Activated CD4-positive, CD25-positive, alpha-beta regulatory T cell treated with anti-CD3 and anti-CD28 coated beads, Interleukin-2, amount 50 U/mL, for 24 hours (primary cell): ENCODE data around the gene SLC43A3.
A peak's percentile ranks its signal among the peaks of the same experiment; 100 is the strongest.
"Not testable (repeated sequence)": the region's sequence is repeated elsewhere in the genome, so short reads cannot be mapped to it uniquely, and the experiment has no call there.

Experiments
- ATAC-seq, 2 donors: fragments of 150-1000 bp; cut with Tn5 transposase; one replicate each; pipeline ENCODE4 v1.10.0; 2021; ENCODE audit warnings: mild to moderate bottlenecking in 1 of 2, moderate library complexity in 1 of 2

SLC43A3 gene

GRCh38 chr11:57459164-57460021, 32.5 kb upstream of the SLC43A3 start:
- ATAC-seq, result no peak

DNA sequence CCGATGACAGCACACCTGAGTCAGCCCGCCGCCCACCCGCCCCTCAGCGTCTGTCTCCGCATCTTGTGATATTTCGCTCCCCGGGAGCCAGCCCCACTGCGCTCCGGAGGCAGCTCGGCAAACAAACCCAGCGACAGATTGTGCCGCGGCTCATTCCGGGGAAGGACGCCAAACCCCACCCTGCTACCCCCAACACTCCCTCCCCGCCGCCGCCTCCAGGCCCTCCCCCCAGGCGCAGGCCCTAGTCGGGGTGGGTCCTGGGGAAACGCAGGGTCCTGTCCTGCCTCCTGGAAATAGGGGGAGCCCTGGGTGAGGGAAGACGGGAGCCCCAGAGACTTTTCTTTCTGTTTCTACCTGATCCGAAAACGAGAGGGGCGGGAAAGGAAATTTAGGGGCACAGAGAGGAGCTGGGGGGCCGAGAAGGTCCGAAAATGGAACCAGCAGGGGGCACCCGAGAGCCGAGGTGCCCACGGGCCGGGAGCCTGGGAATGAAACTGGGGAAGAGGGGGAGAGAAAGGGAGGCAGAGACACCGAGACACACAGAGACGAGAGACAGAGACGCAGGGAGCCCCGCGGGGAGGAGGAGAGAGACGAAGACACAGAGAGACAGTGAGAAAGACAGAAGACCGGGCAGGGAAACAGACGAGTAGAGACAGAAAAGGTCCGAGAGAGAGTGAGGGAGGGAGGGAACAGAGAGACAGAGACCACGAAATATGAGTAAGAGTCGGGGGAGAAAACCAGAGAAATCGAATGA, 31.7 kb upstream of the SLC43A3 start:
- ATAC-seq, result peak; percentile 40 to 64

DNA sequence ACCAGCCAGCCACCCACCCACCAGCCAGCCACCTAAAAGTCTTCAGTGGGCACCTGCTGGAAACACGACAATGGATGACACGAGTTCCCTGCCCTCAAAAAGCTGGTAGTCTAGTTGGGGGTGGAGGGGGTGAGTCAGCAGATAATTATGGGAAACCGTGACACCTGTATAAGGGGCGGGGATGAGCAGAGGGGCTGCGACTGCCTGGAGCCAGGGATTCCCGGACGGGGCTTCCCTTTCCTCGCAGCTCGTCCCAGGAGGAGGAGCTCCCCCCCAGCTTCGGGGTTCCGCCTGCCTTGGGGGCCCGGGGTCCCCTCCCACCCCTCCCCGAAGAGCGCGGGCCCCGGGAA, 31.1 kb upstream of the SLC43A3 start:
- peak; percentile 28 to 31 for ATAC-seq

GRCh38 chr11:57457643-57458023, 30.7 kb upstream of the SLC43A3 start:
- peak; percentile 12 to 20 for ATAC-seq

DNA sequence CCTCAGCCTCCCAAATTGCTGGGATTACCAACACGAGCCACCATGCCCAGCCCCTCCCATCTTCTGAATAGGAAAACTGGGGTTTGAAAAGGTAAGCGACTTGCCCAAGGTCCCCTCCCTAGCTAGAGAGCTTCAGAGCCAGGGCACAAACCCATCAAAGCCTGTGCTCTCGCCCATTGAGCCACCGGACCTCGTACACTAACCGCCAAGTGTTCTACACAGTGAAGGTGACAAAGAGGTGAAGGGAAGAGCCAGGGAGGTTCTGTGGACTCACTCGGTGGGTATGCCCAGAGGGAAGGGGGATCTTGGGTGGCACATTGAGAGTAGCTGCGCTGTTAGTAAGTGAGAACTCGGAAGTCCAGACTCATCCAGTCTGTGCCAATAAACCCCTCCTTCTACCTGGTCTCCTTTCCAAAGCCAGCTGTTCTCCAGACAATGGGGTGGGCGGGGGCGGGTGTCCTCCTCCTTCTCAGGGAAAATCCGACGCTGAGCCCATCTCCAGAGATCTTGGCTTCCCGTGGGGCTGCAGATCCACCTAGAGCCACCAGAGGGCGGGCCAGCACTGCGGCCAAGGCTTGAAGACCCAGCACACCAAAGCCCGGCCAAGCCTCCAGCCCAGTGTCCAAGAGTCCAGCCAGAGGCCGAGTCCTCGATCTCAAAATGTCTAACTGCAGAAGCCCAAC, 30.2 kb upstream of the SLC43A3 start:
- peak; percentile 34 to 44 for ATAC-seq

DNA sequence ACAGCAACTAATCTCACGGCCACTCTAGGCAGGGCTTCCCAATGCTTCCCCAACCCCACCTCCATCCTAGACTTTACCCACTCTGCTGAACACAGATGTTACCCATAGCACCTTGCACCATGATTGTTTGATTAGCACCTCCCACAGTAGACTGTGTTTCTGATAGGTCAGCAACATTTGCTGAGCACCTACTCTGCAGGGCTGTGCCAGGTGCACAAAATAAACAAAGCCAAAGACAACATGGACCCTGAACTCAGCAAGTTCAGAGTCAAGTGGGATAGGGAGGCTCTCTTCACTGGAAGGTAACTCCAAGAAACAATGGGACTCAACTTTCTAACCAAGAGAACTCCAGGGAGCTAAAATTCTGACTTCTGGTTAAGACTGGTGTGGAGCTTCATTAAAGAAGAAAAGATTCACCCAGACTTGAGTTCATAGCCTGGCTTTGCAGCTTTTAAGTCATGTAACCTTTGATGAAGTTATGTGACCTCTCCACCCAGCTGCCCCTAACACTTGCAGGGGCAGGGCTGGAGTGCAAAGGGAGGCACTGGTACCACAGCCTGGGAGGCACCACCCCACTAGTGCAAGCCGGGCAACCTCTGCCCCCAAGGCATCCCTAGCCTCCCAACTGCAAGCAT, 26.7 kb upstream of the SLC43A3 start:
- ATAC-seq, result no peak

DNA sequence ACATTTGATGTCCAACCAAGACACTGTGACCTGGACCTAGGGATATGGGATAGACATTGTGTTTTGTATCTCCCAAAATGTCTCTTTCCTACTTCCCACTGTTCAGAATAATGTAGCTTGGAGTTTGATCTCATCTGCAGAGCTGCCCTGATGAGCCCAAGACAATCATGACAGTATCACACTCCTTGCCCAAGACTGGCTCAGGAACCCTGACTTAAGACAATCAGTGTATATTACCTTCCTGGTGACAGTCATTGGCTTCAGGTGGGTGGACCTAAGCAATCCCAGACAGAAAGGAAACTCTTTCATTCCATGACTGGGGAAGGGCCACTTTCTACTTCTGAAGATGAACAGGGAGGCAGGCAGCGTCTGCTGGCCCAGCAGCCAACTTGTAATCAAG, 19.1 kb upstream of the SLC43A3 start:
- no peak for ATAC-seq

GRCh38 chr11:57445122-57445394, 18.1 kb upstream of the SLC43A3 start:
- not testable (repeated sequence) for ATAC-seq

GRCh38 chr11:57444362-57445121, 17.6 kb upstream of the SLC43A3 start:
- ATAC-seq, result no peak

DNA sequence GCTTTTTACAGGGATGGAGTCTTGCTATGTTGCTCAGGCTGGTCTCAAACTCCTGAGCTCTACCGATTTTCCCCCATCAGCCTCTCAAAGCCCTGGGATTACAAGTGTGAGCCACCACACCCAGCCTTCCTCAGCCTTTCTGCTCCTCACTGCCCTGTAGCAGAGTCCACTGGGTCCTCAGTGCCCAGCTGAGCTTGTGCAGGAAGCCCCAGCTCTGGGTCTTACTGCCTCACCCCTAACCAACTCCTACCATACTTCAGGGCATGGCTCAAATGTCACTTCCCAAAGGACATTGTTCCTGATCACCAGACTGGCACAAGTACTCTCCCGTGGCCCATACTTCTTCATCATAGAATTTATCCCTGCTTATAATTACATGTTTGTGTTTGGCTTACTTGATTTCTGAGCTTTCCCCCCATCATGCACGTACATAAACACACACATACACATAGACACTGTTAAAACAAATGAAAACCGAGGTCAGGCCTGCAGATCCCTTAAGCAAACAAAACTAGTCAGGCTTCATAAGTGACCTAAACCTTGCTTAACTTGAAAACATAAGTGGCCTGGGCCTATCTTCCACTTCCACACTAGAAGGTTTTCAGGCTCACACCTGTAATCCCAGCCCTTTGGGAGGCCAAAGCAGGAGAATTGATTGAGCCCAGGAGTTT, 14.0 kb upstream of the SLC43A3 start:
- ATAC-seq, result no peak

DNA sequence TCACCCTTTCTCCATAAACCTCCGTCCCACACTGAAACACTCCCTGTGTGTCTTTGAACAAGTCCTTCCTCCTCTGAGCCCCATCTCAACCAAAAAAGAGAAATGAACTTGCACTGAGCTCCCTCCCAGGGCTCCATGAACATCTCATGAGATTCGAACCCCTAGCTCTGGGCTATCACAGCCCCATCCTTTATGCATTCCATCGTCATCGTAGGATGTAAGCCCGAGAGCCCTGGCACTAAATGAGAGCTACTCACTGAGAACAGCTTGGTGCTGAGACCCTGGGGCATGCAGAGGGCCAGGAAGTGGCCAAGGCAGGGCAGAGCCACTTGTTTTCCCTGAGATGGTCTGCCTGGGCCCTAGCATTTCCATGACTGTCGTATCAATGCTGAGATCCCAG, 12.9 kb upstream of the SLC43A3 start:
- no peak for ATAC-seq

- no peak for ATAC-seq
Measured at GRCh38 chr11:57438345-57439285, 11.7 kb upstream of the SLC43A3 start.

- ATAC-seq, result no peak
Measured at GRCh38 chr11:57436031-57436430, 9.1 kb upstream of the SLC43A3 start.

DNA sequence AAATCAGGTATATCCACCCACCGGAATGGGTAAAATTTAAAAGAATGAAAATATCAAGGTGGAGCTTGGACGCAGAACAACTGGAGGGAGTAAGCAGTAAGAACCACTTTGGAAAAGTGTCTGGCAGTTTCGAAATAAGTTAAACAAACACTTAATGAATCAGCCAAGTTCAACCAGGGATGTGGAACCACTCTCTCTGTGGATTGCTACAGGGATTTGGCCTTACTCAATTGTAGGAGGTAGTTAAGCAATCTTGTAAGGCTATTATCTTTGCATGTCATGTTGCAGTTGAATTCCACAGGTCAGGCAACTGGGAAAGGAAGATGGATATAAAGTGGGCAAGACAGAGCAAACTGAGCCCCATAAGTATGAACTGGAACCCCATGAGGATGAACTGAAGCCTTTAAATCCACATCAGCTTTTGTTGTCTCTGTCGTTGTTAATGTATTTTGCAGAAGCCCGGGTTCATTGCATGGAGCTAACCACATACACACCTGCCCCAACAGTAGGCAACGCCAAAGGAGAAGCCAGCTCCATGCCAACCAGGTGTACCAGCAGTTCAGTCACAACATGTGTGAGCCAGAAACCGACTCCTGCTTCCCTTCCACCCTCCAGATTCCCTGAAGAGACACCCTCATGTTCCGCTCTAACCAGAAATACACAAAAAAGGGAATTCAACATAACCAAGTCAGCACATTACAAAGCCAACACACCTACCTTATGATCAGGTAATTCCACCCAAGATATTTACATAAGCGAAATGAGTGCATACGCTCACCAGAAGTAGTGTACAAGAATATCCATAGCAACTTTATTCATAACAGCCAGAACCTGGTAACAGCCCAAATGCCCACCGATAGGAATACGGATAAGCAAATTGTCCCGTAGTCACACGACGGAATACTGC, 8.0 kb upstream of the SLC43A3 start:
- ATAC-seq, result no peak

- ATAC-seq, result peak; percentile 53 to 66
Measured at GRCh38 chr11:57432714-57433163, 5.8 kb upstream of the SLC43A3 start.

DNA sequence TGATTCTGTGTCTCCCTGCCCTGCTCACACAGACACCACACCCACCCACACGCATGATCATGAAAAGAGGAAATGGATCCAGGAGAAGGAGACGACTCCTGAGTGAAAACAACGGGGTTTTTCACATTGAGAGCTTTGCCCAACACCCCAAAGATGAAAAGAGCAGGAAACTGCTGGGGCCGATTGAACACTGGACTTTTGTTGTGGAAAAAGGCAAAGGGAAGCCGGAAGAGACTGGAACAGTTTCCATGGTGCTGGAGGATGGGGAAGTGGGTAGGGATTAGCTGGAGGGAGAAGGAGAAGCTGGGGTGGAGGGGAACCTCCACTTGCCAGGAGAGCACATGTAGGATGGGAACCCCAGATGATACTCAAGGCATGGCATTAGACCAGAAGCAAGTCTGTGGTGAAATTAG, 5.2 kb upstream of the SLC43A3 start:
- no peak for ATAC-seq

DNA sequence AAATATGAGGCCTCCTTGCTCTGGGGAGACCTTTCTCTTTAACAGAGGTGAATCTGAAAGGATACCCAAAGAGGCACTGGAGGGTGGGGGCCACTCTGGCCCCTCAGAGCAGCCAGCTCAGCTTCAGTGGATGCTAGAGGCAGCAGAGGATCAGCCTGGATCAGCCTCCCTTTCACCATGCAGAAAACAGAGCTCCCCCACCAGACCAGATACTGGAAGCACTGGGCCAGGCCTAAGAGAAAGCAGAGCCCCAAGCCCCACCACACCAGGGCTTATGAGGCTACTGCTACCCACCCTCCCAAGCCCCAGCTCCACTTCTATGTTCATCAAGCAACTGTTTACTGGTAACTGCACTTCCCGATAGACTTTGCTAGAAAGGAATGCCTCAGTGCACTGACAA, 4.0 kb upstream of the SLC43A3 start:
- no peak for ATAC-seq

DNA sequence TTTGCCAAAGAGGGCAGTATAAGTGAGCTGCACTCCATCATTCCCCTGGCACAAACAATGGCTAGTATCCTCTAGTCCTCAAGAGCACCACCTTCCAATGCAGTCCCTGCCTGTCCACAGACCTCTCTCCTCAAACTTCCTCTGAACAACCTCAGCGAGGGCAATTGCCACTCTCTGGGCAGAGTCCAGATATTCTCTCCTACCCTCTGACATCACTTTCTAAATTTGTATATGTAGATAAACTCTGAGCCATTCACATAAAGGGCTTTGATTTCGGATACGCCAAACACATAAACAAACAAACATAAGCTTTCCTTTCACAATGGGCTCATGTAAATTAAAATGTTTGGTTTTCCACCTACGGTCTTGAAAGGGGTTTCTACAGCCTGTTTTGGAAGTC, 3.0 kb upstream of the SLC43A3 start:
- ATAC-seq, result no peak

- ATAC-seq, result no peak
Measured at GRCh38 chr11:57428643-57429042, 1.7 kb upstream of the SLC43A3 start.

DNA sequence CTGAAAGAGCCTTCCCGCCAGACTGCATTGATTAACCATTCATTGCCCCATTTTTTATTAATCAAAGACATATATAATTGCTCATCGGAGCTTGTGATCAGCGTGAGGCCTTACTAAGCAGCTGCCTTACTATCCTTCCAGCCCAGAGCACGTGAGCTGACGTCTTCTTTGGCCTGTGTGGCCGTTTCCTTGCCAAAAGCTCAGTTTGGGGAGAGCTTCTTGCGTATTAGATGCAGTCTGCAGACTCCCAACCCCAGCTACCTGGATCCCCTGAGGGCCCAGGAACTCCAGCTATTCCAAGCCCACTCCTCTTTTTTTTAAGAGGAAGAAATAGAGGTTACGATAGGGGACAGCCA, 784 bp upstream of the SLC43A3 start:
- ATAC-seq, result no peak
